NCI-H146 (cell line): ENCODE measurements around the gene SPAG8.
A peak's percentile ranks its signal among the peaks of the same experiment; 100 is the strongest.

ENCODE experiments used
- DNase-seq: peaks from one replicate; lab custom pipeline; 2025; lab: John Stamatoyannopoulos, UW

Gene SPAG8

GRCh38 chr9:35771943-35772342 is 40.1 kb downstream of the SPAG8 start:
- DNase-seq: peak; percentile 23

DNA sequence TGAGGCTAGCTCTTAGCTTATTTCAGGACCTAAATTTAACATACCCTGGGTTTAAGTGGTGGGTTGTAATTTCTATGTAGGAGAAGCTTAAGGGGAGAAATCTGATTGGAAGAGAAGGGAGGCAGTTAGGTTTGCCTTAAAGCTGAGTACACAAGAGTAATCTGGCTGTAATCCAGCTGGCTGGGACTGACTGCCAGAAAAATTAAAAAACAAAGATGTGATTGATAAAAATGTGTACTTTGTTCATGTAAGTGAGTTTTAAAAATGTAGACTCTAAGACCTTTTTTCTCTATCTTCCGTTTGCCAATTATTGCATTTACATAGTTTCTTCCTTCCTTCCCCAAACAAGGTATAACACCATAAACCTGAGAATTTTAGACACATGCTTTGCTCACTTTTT is 40.5 kb downstream of the SPAG8 start:
- peak; percentile 68 for DNase-seq

DNA sequence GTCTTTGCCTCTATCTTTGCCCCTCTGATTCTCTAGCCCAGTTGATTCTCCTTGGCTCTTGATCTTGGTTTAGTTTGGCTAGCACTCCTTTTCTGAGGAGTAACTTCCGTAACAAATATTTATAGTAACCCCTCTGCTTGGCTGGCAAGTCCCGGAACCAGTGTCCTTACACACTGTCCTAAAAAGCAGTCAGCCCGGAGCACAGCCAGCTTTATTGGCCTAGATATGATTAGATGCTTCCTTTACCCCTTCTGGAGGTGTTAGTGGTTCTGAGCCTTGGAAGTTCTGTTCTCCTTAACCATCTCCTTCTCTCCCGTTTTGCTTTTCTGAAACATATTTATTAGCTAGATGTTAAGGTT is 41.0 kb downstream of the SPAG8 start:
- DNase-seq: no peak

DNA sequence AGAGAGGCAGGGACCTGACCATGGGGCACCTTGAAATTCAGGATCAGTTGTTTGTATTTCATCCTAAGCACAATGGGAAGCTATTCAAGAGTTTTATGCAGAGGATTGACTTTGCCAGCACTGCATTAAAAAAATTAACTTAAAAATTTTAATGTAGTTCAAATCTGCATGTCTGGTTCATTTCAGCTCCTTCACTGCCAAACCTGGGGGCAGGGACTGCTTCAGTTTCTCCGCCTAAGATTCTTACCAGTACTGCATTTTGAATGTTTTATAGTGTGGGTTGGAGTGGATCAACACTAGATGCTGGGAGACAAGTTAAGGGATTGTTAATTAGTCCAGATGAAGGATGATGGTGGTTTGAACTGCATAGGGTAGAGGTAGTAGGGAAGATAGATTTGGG is 42.3 kb downstream of the SPAG8 start:
- no peak for DNase-seq

DNA sequence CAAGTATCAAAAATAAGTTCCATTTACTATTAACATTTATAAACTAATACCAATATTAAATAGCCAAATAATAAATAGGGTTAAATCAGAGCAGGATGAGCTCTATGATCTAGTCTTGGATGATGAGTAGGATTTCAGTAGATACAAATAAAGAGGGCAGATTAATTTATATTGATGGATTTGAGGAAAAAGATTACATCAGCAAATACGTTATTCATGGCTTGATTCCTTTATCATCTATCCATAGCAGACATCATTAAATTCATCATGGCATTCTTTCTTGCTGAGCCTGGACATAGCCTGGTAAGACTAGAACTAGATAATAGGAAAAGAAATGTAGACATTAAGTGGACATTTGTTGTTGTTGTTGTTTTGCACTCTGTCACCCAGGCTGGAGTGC is 44.6 kb downstream of the SPAG8 start:
- no peak for DNase-seq

DNA sequence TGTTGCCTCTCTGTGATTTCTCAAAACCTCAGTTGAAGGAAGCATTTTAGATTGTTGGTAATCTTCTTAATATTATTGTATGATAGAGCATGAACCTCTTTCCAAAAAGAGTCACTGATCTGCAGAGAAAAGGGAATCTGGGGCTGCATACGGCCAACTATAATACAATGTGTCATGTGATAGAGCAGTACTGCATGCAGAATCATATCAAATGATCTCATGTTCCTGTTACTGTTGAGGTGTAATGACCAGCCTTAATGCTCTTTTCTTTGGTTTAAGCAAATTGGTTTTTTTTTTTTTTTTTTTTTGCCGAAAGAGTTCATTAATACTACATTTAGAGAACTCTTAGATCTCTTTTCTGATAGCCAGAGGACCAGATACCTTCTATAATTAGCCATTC is 45.1 kb downstream of the SPAG8 start:
- DNase-seq: no peak

GRCh38 chr9:35763803-35764202 is 48.3 kb downstream of the SPAG8 start:
- DNase-seq: no peak

DNA sequence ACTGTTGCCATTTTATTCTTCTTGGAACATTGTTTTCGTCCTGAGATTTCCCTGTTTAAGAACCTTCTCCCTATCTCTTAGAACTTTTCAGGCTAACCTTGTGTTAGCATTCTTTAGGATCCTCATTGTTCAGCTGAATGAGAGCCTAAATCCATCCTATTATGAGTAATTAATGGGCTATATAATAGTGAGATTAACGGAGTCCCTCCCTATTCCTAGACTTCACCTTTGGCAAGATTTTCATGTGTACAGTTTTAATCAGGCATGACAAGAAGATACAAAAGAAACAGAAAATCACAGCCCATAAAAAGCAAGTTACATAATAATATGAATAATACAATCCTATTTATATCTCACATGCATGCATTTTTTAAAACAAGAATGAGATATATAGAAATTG is 48.9 kb downstream of the SPAG8 start:
- no peak for DNase-seq

DNA sequence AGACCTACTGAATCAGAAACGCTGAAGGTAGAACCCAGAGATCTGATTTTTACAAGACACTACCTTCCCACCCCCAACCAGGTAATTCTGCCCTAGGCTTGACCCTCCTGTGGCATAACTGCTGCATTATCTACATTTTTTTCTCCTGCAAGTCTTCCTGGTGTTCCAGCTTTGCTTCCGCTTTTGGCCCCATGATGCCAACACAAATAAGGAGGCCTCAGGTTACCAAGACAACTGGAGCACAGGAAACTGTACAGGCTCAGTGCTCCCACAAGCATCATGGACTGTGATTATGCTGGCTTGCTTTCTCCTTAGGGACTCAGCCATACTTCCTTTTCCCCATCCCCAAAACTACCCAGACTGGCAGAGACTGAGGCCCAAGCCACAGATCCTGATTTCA is 51.4 kb downstream of the SPAG8 start:
- peak; percentile 71 for DNase-seq

DNA sequence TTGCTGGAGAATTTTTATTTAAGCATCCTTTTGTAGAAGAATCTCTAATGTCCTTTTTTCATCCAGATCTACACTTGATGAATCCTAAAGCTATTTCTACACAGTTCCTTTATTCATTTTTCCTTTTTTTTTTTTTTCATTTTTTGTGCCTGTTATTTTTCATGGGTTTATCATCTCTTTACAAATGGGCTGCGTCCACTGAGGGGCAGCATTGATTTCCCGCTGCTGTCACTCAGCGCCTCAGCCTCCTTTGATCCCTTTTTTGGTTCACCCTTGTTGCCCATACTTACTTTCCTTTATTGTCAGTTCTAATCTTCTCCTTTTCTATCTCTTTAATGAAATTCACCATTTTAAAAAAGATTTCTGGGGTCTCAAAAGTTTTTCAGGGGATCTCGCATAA is 52.3 kb downstream of the SPAG8 start:
- no peak for DNase-seq
